ENCODE data around the gene TENT5D. TPM values are rescaled to one million over a fixed set of nuclear protein-coding genes. Genes with fewer than 3 reads are reported as not detected.

The TENT5D gene
- not detected in 2 replicates for total RNA-seq

DNA sequence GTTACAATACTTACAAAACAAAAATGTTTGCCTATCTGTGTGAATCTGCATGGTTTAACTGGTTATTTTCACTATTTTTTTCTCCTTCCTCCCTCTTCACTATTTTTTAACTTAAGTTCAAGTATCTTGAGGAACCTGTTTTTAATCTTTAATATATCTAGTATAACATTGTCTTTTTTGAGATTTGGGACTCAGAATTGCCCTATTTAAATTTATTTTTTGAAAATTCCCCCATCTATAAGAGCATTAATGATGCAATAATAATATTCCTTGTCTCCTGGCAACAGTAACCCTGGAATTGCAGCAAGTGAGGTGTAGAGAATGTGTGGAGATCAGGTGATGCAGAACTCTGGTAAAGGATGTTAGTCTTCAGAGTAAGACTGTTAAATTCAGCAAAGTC is at the start of gene TENT5D:
Gene TENT5D (plus strand): TSS at position 301 of the 400 bp plus-strand sequence. CDS start 22,093 bp downstream, outside the sequence.

